HepG2 (cell line): ENCODE results near the gene CFAP100. TPM values are rescaled to one million over a fixed set of nuclear protein-coding genes. Genes with fewer than 3 reads are reported as not detected.

Source experiments
- ARID2 ChIP-seq: sonication (generic); formaldehyde crosslinking; IDR thresholded peaks from 2 replicates; pipeline ENCODE4 v1.8.1; 2022; ENCODE audit warnings: mild to moderate bottlenecking, missing genetic modification reagents, borderline replicate concordance
- HNF4G ChIP-seq, 2 experiments: sonication (generic) in 1 of 2; formaldehyde crosslinking in 1 of 2; IDR thresholded peaks; 2 replicates each; pipeline versions ENCODE4 v1.4.0 to v1.6.1; 2011 to 2020; ENCODE audit warnings: borderline replicate concordance in 2 of 2, low read depth in 2 of 2, mild to moderate bottlenecking in 2 of 2, low read length in 1 of 2, missing genetic modification reagents in 1 of 2, moderate library complexity in 1 of 2
- MXI1 ChIP-seq: IDR thresholded peaks from 3 replicates; pipeline ENCODE4 v1.6.1; 2012; ENCODE audit warnings: low read depth, low read length, inconsistent platforms, borderline replicate concordance
- RFXANK ChIP-seq: IDR thresholded peaks from 2 replicates; pipeline ENCODE4 v1.6.1; 2016
- TAF1 ChIP-seq: sonication (generic); formaldehyde crosslinking; IDR thresholded peaks from 2 replicates; pipeline ENCODE4 v1.4.0; 2020; ENCODE audit warnings: missing genetic modification reagents
- TEAD2 ChIP-seq: sonication (generic); formaldehyde crosslinking; IDR thresholded peaks from 2 replicates; pipeline ENCODE4 v1.9.0; 2021; ENCODE audit warnings: missing genetic modification reagents
- ZMYM3 ChIP-seq: sonication (generic); formaldehyde crosslinking; IDR thresholded peaks from 2 replicates; pipeline ENCODE4 v1.5.1; 2020; ENCODE audit warnings: mild to moderate bottlenecking, missing genetic modification reagents
- ZNF142 ChIP-seq: sonication (generic); formaldehyde crosslinking; IDR thresholded peaks from 2 replicates; pipeline ENCODE4 v1.4.0; 2020; ENCODE audit warnings: missing genetic modification reagents
- ZNF263 ChIP-seq: sonication (generic); formaldehyde crosslinking; IDR thresholded peaks from 2 replicates; pipeline ENCODE4 v1.4.0; 2020; ENCODE audit warnings: missing genetic modification reagents
- ZNF629 ChIP-seq: sonication (generic); formaldehyde crosslinking; conservative IDR thresholded peaks from 2 replicates; pipeline ENCODE4 v1.5.0; 2020; ENCODE audit warnings: missing genetic modification reagents
- ZNF687 ChIP-seq: sonication (generic); formaldehyde crosslinking; IDR thresholded peaks from 2 replicates; pipeline ENCODE4 v1.5.1; 2020; ENCODE audit warnings: mild to moderate bottlenecking, missing genetic modification reagents, moderate library complexity
- polyA plus RNA-seq, 8 experiments: library from polyadenylated mRNA; depleted of rRNA in 3 of 8; stranded (reverse) in 7 of 8; unstranded in 1 of 8; fragments of >200 nt; fragmentation: Illumina TruSeq in 4 of 8; extraction: Trizol in 4 of 8; gene quantifications; 2 replicates each; pipeline versions ENCODE4 v1.2.1 to v1.2.3, GENCODE V29; 2011 to 2016; ENCODE audit warnings: low read depth in 4 of 8, missing spikeins in 1 of 8, mixed read lengths in 1 of 8; ENCODE audit not compliant: insufficient read depth in 1 of 8
- total RNA-seq, 5 experiments: library from RNA; depleted of rRNA; stranded (reverse); fragments of >200 nt; fragmentation: Illumina TruSeq; extraction: Trizol; gene quantifications; 2 replicates each; pipeline ENCODE4 v1.2.3, GENCODE V29; 2016; ENCODE audit warnings: low read depth in 1 of 5

Gene CFAP100
- total and polyA plus RNA-seq, 2 of the 13 experiments (the other 11 are each of a cell fraction or from before 2014, with no cell fraction given): 0.32 TPM; not detected in 1

- TF ChIP-seq ZNF142 (CRISPR knock-in tag): no peak
- TF ChIP-seq ZNF687: peak; percentile 46
- TF ChIP-seq TEAD2 (CRISPR knock-in tag): no peak
- no peak for TF ChIP-seq TAF1 (CRISPR knock-in tag)
- TF ChIP-seq MXI1: no peak
- no peak for TF ChIP-seq ARID2 (CRISPR knock-in tag)
- TF ChIP-seq ZMYM3 (CRISPR knock-in tag): 0 out of 2 replicates have a peak, but pooled peaks have one; percentile 38
- TF ChIP-seq ZNF629 (CRISPR knock-in tag): 0 out of 2 replicates have a peak, but pooled peaks have one; percentile 43
- TF ChIP-seq HNF4G (IDR thresholded peaks at IDR 0.05; ENCODE audit: borderline replicate concordance, low read depth, low read length): no peak
- TF ChIP-seq HNF4G (CRISPR knock-in tag; IDR thresholded peaks at IDR 0.05; ENCODE audit: borderline replicate concordance, low read depth): no peak
- TF ChIP-seq RFXANK (CRISPR knock-in tag): no peak
- peak; percentile 71 for TF ChIP-seq ZNF263 (CRISPR knock-in tag)
Measured at GRCh38 chr3:126484662-126485061, 90.0 kb downstream of the CFAP100 start (continued).
